KMS-11 (cell line): Measurements from ENCODE around the gene SAPCD2.

Experiments
- H2AFZ ChIP-seq: fragments of 200-600 bp; sonication (generic); 2 replicates; pipeline ENCODE4 v1.6.1; 2016; ENCODE audit warnings: antibody characterized with exemption, mixed run types, low read depth
- H3K27ac ChIP-seq: fragments of 200-600 bp; sonication (generic); 2 replicates; pipeline ENCODE4 v1.6.1; 2016; ENCODE audit warnings: mild to moderate bottlenecking, mixed run types
- H3K27me3 ChIP-seq: fragments of 200-600 bp; sonication (generic); 2 replicates; pipeline ENCODE4 v1.6.1; 2017; ENCODE audit warnings: mild to moderate bottlenecking, low read depth, mixed run types, moderate library complexity; ENCODE audit not compliant: insufficient read depth
- H3K36me3 ChIP-seq: fragments of 200-600 bp; sonication (generic); 2 replicates; pipeline ENCODE4 v1.6.1; 2017; ENCODE audit warnings: mild to moderate bottlenecking, mixed run types; ENCODE audit not compliant: insufficient read depth
- H3K4me1 ChIP-seq: fragments of 200-600 bp; sonication (generic); 2 replicates; pipeline ENCODE4 v1.6.1; 2016; ENCODE audit warnings: mild to moderate bottlenecking, low read depth, mixed run types; ENCODE audit not compliant: poor library complexity, severe bottlenecking
- H3K4me2 ChIP-seq: fragments of 200-600 bp; sonication (generic); 2 replicates; pipeline ENCODE4 v1.7.0; 2016; ENCODE audit warnings: mild to moderate bottlenecking, mixed run types
- H3K4me3 ChIP-seq: fragments of 200-600 bp; sonication (generic); IDR thresholded peaks from 2 replicates; pipeline ENCODE4 v1.6.1; 2017; ENCODE audit warnings: low read depth, low read length, mixed read lengths; ENCODE audit not compliant: insufficient read depth
- H3K79me2 ChIP-seq: fragments of 200-600 bp; sonication (generic); 2 replicates; pipeline ENCODE4 v1.6.1; 2016; ENCODE audit warnings: low read depth, mixed run types; ENCODE audit not compliant: insufficient read depth
- H3K9ac ChIP-seq: fragments of 200-600 bp; sonication (generic); 2 replicates; pipeline ENCODE4 v1.6.1; 2016; ENCODE audit warnings: mild to moderate bottlenecking, mixed run types
- H4K20me1 ChIP-seq: fragments of 200-600 bp; sonication (generic); 2 replicates; pipeline ENCODE4 v1.6.1; 2016; ENCODE audit warnings: mild to moderate bottlenecking, mixed run types; ENCODE audit not compliant: insufficient read depth
- TF ChIP-seq, protein P1 (sequence below): fragments of 200-600 bp; sonication (generic); conservative IDR thresholded peaks from 2 replicates; pipeline ENCODE4 v1.6.1; 2017; ENCODE audit warnings: low read depth, mild to moderate bottlenecking, antibody characterized with exemption, low read length, moderate library complexity, mixed read lengths

The SAPCD2 gene

DNA sequence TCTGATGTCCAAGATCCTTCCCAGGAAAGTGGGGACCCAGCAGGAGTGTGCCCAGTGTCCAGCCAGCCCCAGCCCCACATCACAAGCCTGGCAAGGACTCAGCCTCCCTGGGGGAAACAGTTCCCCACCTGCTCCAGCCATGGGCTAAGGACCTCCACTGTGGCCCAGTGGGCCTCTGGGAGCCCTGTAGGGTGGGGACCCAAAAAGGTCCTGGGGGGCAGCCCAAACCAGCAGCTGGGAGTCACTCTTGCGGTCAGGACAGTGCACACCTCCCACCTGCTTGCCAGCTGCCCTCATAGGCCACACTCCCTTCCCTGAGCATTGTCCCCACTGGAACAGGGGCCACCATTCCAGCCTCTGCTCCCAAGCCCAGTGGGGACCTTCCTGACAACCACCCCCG lies 44.0 kb downstream of the SAPCD2 start:
- Histone ChIP-seq H4K20me1 (no peaks in the 10 kb centered on the region), H3K27ac (no peak overlapping the region), H2AFZ (no peak overlapping the region), H3K4me3 (no peak overlapping the region), H3K9ac (no peak overlapping the region), H3K79me2 (no peaks in the 10 kb centered on the region), H3K4me1 (peaks cover 31% of the 10 kb centered on the region), H3K4me2 (no peak overlapping the region), H3K36me3 (no peaks in the 10 kb centered on the region), H3K27me3 (peaks cover 8% of the 10 kb centered on the region; the same call in 1 of the 2 replicates)
- TF ChIP-seq, protein P1, sequence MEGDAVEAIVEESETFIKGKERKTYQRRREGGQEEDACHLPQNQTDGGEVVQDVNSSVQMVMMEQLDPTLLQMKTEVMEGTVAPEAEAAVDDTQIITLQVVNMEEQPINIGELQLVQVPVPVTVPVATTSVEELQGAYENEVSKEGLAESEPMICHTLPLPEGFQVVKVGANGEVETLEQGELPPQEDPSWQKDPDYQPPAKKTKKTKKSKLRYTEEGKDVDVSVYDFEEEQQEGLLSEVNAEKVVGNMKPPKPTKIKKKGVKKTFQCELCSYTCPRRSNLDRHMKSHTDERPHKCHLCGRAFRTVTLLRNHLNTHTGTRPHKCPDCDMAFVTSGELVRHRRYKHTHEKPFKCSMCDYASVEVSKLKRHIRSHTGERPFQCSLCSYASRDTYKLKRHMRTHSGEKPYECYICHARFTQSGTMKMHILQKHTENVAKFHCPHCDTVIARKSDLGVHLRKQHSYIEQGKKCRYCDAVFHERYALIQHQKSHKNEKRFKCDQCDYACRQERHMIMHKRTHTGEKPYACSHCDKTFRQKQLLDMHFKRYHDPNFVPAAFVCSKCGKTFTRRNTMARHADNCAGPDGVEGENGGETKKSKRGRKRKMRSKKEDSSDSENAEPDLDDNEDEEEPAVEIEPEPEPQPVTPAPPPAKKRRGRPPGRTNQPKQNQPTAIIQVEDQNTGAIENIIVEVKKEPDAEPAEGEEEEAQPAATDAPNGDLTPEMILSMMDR = no peak

DNA sequence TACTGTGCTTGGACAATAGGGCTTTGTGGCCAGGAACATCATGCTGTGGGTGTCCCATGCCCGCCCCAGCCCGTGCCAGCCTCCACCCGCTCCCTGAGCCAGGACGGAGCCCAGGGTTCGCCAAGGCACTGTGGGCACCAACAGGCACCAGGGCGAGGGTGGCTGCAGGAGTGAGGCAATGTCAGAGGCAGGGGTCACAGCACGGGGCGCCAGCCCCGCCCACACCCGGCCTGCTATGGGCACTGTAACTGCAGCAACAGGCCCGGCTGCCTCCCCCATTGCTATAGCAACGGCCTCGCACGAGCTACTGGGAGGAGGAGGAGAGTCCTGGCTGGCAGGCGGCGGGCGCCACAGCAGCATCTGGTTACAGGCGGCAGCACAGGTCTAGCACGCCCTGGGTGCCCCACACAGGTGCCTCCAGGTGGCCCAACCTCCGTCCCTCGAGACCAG lies 44.8 kb downstream of the SAPCD2 start:
- H3K27ac ChIP-seq = no peak overlapping the region
- no peak overlapping the region for H3K4me3 ChIP-seq
- TF ChIP-seq, protein P1 = no peak
- H4K20me1 ChIP-seq = no peaks in the 10 kb centered on the region
- peaks cover 26% of the 10 kb centered on the region for H3K4me1 ChIP-seq
- no peak overlapping the region for H3K9ac ChIP-seq
- H3K79me2 ChIP-seq = no peaks in the 10 kb centered on the region
- H3K27me3 ChIP-seq = peaks cover 8% of the 10 kb centered on the region; the same call in 1 of the 2 replicates
- H2AFZ ChIP-seq = no peak overlapping the region
- no peaks in the 10 kb centered on the region for H3K36me3 ChIP-seq
- H3K4me2 ChIP-seq = no peak overlapping the region

DNA sequence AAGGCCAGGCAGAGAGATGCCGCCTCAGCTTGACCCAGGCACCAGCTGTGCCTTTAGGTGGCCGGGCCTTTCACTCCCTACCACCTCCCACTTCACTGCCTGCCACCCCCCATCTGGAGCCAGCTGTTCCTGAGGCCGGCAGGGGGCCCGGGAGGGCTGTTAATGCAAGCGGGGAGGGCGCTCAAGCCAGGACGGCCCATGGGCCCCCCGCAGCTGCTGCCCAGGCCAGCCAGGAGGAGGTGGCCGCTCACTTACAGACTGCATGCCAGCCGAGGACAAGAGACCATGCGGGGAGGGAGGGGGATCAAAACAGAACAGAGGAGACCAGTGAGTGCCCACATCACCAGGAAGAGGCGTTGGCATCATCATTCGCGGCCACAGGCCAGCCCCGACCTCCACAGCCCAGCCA lies 46.8 kb downstream of the SAPCD2 start:
- Histone ChIP-seq H3K27ac (no peak overlapping the region), H3K9ac (no peak overlapping the region), H3K4me1 (peaks cover 7% of the 10 kb centered on the region)

DNA sequence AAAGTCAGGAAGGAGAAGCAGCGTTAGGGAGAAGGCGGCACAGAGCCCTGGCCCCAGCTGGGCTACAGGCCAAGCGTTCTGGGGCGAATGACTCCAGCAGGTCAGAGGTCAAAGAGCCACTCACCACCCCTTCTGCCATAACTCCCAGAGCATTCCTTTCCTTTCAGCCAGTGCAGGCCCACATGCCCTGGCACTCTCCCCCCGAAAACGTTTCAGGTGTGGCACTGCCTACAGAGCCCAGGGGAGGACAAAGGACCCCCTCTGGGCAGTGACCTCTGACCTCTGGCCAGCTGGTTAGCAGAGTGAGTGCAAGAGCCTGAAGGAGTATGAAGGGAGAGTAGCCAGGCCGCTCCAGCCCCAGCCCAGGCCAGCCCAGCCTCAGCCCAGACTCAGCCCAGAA lies 47.2 kb downstream of the SAPCD2 start:
- H4K20me1 ChIP-seq = no peaks in the 10 kb centered on the region
- H3K27me3 ChIP-seq = peaks cover 13% of the 10 kb centered on the region; the same call in 1 of the 2 replicates
- no peaks in the 10 kb centered on the region for H3K36me3 ChIP-seq
- no peak overlapping the region for H3K4me2 ChIP-seq
- H3K79me2 ChIP-seq = no peaks in the 10 kb centered on the region
- TF ChIP-seq, protein P1 = no peak
- no peak overlapping the region for H2AFZ ChIP-seq
- H3K4me1 ChIP-seq = peaks cover 4% of the 10 kb centered on the region
- no peak overlapping the region for H3K9ac ChIP-seq
- no peak overlapping the region for H3K4me3 ChIP-seq
- H3K27ac ChIP-seq = no peak overlapping the region

More for the DNA sequence above, 46.8 kb downstream of the SAPCD2 start:
- Histone ChIP-seq H3K36me3 (no peaks in the 10 kb centered on the region), H2AFZ (no peak overlapping the region), H4K20me1 (no peaks in the 10 kb centered on the region), H3K79me2 (no peaks in the 10 kb centered on the region), H3K4me2 (no peak overlapping the region), H3K27me3 (peaks cover 13% of the 10 kb centered on the region; the same call in 1 of the 2 replicates), H3K4me3 (no peak overlapping the region)
- TF ChIP-seq, protein P1 = no peak
